ENCODE results near the gene SLC17A2. TPM values are rescaled to one million over a fixed set of nuclear protein-coding genes. Genes with fewer than 3 reads are reported as not detected.
A peak's percentile ranks its signal among the peaks of the same experiment; 100 is the strongest.

SLC17A2 gene
- total and polyA plus RNA-seq, 2 of the 8 experiments (the other 6 are each of a cell fraction or from before 2014, with no cell fraction given), result not detected

DNA sequence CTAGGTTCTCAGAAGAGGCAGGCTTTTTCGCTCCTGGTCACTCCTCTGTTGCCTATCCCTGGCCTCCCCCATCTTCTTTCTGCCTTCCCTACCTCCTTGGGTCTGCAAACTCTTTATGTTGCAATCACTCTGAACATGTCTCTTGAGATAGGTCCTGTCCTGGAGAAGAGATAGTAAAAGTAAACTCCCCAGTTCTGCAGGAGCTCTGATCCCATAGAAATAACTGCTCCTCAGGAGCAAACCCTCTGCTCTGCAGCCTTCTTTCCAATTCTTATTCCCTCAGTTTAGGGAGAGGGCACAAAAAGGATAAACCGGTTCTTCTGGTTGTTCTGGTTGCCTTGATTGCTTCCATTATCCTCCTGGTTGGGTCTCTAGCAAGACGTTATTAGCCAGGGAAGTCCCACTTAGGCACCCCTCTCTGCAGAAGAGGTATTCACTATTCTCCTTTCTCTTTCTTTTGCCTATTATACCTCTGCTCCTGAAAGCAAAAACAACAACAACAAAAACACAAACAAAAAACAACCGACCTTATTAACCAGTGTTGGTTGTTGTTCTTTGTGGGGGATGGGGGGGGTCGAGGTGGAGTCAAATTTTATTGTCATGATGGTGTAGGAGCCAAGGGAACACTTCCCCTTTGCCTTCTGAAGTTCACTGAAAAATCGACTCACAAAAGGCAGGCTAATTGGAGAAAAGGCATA is 33.1 kb upstream of the SLC17A2 start:
- Histone ChIP-seq H3K4ac (replicated peaks; ENCODE audit: insufficient read length, low read depth, low read length) (no peak overlapping the region), H2AFZ (ENCODE audit: low read length) (no peak overlapping the region), H2BK12ac (ENCODE audit: low read depth, low read length) (no peak overlapping the region), H4K8ac (ENCODE audit: extremely low read depth, insufficient read depth, low read length) (no peak overlapping the region), H2BK20ac (ENCODE audit: low read length) (no peak overlapping the region), H2BK120ac (replicated peaks; ENCODE audit: low read depth, low read length) (no peak overlapping the region), H2AK5ac (ENCODE audit: low read depth, low read length) (no peak overlapping the region), H3K56ac (replicated peaks; ENCODE audit: insufficient read length, low read depth, low read length) (no peak overlapping the region), H3K79me2 (ENCODE audit: control insufficient read depth in 1 of 2, insufficient read depth in 2 of 2, low read length in 2 of 2) (no peaks in the 10 kb centered on the region), H3K18ac (ENCODE audit: extremely low read depth, low read length) (no peak overlapping the region), H3K79me1 (ENCODE audit: low read depth, low read length) (no peaks in the 10 kb centered on the region), H3K14ac (ENCODE audit: insufficient read length) (no peak overlapping the region), H3K9ac (replicated peaks in 1 of 4; ENCODE audit: extremely low read depth in 1 of 4, low read depth in 3 of 4, low read length in 3 of 4) (no peak overlapping the region), H3K4me1 (replicated peaks in 1 of 4; ENCODE audit: control insufficient read depth in 3 of 4, insufficient read depth in 4 of 4, low read length in 3 of 4) (peaks cover 9 to 24% (median 21%) of the 10 kb centered on the region in 4 experiments), H3K27me3 (replicated peaks in 1 of 4; ENCODE audit: control insufficient read depth in 3 of 4, extremely low read depth in 1 of 4, insufficient read depth in 3 of 4, low read length in 3 of 4) (peaks cover 0 to 2% (median 0%) of the 10 kb centered on the region in 4 experiments; a peak in 4 of 7 replicates), H4K91ac (replicated peaks; ENCODE audit: insufficient read length, low read length) (no peak overlapping the region), H3K4me2 (ENCODE audit: insufficient read depth in 1 of 2, low read depth in 2 of 2, low read length in 2 of 2) (peak overlapping the region; percentile 76 to 87), H3K9me3 (ENCODE audit: insufficient read depth in 2 of 2, low read depth in 1 of 2, low read length in 1 of 2) (no peaks in the 10 kb centered on the region; a peak in 1 of 4 replicates), H4K5ac (ENCODE audit: insufficient read length, low read depth, low read length) (no peak overlapping the region), H3K36me3 (ENCODE audit: control insufficient read depth in 2 of 4, insufficient read depth in 4 of 4, low read length in 3 of 4) (no peaks in the 10 kb centered on the region), H3K23me2 (ENCODE audit: low read depth, low read length) (peaks cover 4% of the 10 kb centered on the region), H3K23ac (ENCODE audit: insufficient read length) (no peak overlapping the region), H3K4me3 (ENCODE audit: extremely low read depth in 1 of 4, insufficient read depth in 2 of 4, low read depth in 3 of 4, low read length in 4 of 4) (peak overlapping the region; percentile 31 to 51 (median 36); a peak in 7 of 8 replicates), H3K27ac (ENCODE audit: low read depth, low read length) (no peak overlapping the region), H2BK5ac (ENCODE audit: low read depth, low read length) (no peak overlapping the region), H2BK15ac (ENCODE audit: low read length) (no peak overlapping the region), H4K20me1 (replicated peaks in 1 of 2; ENCODE audit: control insufficient read depth in 1 of 2, insufficient read depth in 2 of 2, low read length in 2 of 2) (no peaks in the 10 kb centered on the region)
- ChIA-PET POLR2A (ENCODE audit: partially characterized antibody) (interaction anchor here (1.2 to 2.5 kb wide), 2 partner anchors 54 to 57 kb away, joined by 3 to 6 read pairs; a partner anchor contains a TSS), CTCF (ENCODE audit: partially characterized antibody) (interaction anchor here (0.7 to 2.9 kb wide), 4 partner anchors 19 to 37 kb away, joined by 3 to 12 read pairs (median 6); no protein-coding TSS in a partner anchor)
- no peak for FAIRE-seq
- WGBS, 2 experiments (ENCODE audit: extremely low coverage in 1 of 2, insufficient coverage in 1 of 2, insufficient read length in 1 of 2, insufficient replicate concordance in 2 of 2, low coverage in 1 of 2, low lambda C conversion rate in 2 of 2, missing lambda C conversion rate in 1 of 2), result 15% methylated on average over 6 of the region's 6 CpGs; no CpG with 5 or more reads in 1 of the 2 experiments
- DNase-seq (ENCODE audit: low read depth in 1 of 2, low spot score in 2 of 2), result peak; percentile 31 to 49
- TF ChIP-seq CHD2 (IDR thresholded peaks at IDR 0.05; ENCODE audit: low read length), result 0 out of 2 replicates have a peak, but pooled peaks have one; percentile 45
- TF ChIP-seq, protein P1, sequence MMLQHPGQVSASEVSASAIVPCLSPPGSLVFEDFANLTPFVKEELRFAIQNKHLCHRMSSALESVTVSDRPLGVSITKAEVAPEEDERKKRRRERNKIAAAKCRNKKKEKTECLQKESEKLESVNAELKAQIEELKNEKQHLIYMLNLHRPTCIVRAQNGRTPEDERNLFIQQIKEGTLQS (IDR thresholded peaks at IDR 0.05; ENCODE audit: insufficient read depth, low read depth, low read length), result no peak
- TF ChIP-seq, protein P2, sequence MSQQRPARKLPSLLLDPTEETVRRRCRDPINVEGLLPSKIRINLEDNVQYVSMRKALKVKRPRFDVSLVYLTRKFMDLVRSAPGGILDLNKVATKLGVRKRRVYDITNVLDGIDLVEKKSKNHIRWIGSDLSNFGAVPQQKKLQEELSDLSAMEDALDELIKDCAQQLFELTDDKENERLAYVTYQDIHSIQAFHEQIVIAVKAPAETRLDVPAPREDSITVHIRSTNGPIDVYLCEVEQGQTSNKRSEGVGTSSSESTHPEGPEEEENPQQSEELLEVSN (IDR thresholded peaks at IDR 0.05), result no peak
- peak; percentile 97 for TF ChIP-seq SP1 (IDR thresholded peaks at IDR 0.05; ENCODE audit: low read depth, low read length)
- TF ChIP-seq POU5F1 (IDR thresholded peaks at IDR 0.05; ENCODE audit: low read depth, low read length), result no peak
- TF ChIP-seq, protein P3, sequence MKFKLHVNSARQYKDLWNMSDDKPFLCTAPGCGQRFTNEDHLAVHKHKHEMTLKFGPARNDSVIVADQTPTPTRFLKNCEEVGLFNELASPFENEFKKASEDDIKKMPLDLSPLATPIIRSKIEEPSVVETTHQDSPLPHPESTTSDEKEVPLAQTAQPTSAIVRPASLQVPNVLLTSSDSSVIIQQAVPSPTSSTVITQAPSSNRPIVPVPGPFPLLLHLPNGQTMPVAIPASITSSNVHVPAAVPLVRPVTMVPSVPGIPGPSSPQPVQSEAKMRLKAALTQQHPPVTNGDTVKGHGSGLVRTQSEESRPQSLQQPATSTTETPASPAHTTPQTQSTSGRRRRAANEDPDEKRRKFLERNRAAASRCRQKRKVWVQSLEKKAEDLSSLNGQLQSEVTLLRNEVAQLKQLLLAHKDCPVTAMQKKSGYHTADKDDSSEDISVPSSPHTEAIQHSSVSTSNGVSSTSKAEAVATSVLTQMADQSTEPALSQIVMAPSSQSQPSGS (IDR thresholded peaks at IDR 0.05; ENCODE audit: low read length), result peak; percentile 90
- TF ChIP-seq ASH2L (IDR thresholded peaks at IDR 0.05; ENCODE audit: low read length), result peak; percentile 94
- TF ChIP-seq SIRT6 (IDR thresholded peaks at IDR 0.05; ENCODE audit: low read length), result no peak
- TF ChIP-seq SUZ12 (IDR thresholded peaks at IDR 0.05; ENCODE audit: low read length), result no peak
- no peak for TF ChIP-seq KDM4A (IDR thresholded peaks at IDR 0.05; ENCODE audit: low read depth, low read length, severe bottlenecking)

Measured in H1 (cell line).